NCI-H2196 (cell line): ENCODE measurements around the gene ATAD2B.

Experiments
- DNase-seq: peaks from one replicate; lab custom pipeline; 2025; ENCODE audit not compliant: unreplicated experiment; lab: John Stamatoyannopoulos, UW

ATAD2B gene

DNA sequence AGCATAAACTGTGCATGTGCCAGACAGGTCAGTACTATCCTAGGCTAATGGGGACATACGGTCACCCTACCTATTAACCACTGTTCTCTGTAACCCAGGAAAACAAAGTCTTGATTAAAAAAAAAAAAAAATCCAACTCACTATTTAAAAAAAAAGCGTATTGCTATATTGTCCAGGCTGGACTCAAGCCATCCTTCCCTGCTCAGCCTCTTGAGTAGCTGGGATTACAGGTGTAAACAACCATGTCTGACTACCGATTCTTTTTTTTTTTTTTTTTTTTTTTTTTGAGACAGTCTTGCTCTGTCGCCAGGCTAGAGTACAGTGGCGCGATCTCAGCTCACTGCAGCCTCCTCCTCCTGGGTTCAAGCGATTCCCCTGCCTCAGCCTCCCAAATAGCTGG is 11.6 kb downstream of the ATAD2B start:
- no peak for DNase-seq

DNA sequence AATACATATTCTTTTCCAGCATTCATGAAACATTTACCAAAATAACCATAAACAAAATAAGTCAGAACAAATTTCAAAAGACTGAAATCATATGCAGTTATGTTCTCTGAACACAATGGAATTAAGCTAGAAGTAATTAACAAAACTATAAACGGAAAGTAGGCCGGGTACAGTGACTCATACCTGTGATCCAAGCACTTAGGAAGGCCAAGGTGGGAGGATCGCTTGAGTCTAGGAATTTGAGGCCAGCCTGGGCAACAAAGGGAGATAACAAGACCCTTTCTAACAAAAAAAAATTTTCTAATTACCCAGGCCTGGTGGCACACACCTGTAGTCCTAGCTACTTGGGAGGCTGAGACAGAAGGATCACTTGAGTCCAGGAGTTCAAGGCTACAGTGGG is 14.9 kb downstream of the ATAD2B start:
- no peak for DNase-seq

DNA sequence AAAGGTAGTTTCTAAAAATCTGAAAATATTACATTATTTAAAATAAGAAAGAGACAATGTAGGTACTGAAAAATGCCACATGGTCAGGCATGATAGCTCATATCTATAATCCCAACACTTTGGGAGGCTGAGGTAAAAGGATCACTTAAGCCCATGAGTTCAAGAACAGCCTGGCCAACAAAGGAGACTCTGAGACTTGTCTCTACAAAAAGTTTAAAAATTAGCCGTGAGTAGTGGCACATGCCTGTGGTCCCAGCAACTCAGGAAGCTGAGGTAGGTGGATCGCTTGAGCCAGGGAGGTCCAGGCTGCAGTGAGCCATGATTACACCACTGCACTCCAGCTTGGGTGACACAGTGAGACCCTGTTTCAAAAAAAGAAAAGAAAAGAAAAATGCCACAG is 21.8 kb downstream of the ATAD2B start:
- DNase-seq = no peak

DNA sequence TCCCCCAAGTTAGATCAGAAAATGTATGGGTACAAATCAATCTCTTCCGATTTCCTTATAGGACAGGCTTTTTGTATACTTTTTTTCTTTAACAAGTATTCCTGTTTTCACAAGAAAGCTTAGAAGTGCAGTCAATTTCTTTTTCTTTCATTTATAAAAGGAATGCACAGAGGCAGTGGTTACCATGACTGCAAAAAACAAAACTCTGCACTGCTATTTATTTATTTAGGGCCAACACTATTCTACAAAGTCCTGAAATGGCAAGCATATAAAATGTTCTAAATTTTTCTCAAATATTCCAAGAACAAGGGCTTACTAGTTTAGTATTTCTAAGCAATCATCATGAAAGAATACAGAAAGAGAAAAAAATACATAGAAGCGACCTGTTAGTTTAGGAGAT is 22.2 kb downstream of the ATAD2B start:
- DNase-seq = no peak

DNA sequence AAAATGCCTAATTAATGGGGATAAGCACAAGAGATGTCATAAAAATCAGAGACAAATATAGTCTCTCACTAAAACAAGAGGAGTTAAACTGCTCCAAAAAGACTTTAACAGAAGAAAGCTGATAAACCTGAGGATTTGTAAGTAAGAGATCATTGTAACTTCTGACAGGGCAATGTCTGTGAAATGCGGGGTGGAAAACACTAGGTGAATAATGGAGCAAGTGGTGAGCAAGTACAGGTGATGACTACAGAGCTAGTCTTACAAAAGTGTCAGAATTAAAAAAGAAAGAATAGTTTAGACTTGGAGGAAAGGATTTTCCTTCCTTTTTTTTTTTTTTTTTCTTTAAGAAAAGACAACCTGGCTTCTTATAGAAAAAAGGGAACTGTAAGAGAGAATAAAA is 22.7 kb downstream of the ATAD2B start:
- no peak for DNase-seq

DNA sequence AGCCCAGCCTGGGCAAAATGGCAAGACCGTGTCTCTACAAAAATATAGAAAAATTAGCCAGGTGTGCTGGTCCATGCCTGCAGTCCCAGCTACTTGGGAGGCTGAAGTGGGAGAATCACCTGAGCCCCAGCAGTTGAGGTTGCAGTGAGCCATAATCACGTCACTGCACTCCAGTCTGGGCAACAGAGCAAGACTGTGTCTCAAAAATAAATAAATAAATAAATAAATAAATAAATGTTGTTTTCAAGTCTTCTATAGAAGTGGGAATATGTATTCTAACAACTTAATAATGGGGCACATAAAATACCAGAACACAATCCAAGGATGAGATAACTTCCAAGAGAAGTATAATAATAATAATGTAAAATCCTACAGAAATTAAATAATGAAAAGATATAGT is 23.9 kb downstream of the ATAD2B start:
- no peak for DNase-seq

DNA sequence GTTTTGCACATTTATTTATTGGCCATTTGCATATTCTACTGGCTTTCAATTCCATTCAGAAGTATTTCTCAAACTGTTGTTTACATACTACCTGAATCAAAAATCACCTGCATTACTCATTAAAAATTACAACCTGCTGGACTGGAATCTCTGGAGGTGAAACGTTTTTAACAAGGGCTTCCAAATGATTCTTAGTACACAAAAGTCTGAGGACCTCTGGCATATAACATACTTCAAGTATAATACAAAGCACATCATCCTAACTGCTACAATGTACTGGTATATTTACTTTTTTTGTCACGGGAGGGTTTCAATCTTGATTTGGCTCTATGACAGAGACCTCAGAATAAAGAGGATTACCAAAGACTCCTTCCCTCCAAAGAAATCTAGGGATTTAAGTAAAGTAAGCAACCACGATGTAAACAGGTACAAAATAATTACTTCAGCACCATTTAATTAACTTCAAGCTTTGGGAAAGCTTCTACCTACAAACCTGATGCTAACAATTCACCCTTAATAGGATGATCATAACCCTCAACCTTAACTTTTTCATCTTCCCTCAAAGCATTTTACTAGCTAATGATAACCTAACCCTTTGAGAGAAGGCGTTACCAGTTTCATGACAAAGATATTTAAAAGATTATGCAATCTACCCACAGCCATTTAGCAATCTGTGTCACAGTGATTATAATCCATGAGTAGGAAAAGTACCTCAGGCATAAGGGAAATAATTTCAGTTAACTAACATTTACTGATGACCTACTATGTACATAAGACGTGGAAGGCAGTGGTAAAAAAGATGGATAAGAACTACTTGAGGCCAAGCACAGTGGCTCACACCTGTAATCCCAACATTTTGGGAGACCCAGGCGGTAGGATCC is 24.7 kb downstream of the ATAD2B start:
- DNase-seq = no peak

DNA sequence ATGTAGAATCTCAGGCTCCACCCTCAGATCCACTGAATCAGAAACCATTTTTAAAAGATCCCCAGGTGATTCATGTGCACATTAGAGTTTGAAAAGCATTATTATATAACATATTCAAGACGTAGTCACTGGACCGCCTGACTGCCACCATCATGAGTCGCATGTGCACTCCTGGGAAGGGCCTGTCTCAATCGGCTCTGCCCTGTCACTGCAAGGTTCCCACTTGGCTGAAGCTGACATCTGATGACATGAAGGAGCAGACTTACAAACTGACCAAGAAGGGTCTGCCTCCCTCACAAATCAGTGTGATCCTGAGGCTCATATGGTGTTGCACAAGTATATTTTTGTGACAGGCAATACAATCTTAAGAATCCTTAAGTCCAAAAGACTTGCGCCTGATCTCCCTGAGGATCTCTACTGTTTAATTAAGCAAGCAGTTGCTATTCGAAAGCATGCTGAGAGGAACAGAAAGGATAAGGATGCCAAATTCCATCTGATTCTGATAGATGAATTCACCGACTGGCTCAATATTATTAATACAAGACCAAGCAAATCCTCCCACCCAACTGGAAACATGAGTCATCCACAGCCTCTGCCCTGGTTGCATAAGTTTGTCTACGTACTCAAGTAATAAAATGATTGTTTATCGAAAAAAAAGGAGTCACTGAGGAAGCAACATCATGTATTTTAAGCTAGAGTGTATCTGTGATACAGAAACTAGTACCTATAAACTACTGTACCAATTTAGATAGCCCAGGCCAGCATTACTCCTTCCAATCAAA is 26.2 kb downstream of the ATAD2B start:
- no peak for DNase-seq

DNA sequence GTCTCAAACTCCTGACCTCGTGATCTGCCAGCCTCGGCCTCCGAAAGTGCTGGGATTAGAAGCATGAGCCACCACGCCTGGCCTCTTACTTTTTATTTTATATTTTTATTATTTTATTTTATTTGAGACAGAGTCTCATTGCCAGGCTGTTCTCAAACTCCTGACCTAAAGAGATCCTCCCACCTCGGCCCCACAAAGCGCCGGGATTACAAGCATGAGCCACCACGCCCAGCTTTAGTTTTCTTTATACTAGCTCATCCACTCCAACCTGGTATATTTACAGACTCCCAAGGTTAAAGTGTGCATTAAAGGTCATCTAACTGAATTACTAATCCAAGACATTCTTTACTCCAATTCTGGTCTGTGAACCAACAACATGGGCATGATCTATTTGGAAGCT is 26.8 kb downstream of the ATAD2B start:
- no peak for DNase-seq

DNA sequence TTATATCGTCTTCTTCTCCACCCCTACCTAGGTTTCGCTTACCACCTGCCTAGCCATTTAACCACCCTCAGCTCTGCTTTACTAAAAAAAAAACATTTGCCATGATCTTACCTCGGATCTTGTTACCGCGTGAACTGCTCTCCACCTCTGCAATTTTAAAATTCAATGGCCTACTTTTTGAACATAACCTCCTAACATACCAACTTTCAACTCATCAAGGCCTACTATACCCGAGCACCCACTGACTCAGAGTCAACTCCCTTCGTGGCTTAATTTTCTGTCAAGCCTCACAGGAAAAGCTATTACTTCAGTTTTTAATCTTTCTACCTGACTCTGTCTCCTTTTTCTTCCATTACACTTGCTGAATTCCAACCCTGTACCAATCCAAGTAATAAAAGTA is 55.7 kb downstream of the ATAD2B start:
- no peak for DNase-seq

DNA sequence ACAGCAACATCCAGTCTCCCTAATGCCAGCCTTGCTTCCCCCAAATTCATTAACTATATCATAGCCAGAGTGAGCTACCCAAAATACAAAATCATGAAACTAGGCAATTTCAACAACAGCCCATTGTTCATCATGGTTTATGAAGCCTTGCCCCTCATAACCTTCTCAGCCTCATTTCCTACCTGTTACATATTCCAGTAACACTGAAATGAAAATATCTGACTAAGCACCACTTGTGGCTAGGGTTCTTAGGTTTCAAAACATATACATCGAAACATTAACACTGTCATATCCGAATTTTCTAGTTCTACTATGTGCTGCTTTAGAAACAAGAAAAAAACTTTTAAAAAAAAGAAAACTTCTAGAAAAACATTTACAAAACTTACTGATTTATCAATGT is 59.5 kb downstream of the ATAD2B start:
- no peak for DNase-seq

DNA sequence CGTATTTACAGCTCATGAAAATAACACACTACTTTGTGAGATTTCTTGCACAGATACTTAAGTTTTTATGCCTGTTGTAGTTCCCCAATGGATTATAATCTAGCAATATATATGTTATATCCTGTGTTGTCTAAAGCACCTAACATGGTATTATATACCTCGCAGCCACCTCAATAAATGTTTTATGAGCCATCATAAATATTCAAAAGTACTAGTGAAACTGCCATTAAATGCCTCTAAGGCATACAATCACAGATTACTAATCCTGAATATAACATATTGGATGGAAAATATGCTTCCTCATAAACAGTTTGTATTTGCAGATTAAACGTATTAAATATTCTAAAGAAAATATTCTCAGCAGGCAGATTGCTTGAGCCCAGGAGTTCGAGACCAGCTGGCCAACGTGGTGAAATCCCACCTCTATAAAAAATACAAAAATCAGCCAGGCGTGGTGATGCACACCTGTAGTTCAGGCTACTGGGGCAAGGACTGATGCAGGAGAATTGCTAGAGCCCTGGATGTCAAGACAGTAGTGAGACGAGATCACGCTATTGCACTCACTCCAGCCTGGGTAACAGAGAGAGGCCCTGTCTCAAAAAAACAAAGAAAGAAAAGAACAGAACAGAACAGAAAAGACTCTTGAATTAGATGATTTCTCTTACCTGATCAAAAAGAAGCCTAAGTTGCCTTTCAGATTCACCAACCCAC is 64.1 kb downstream of the ATAD2B start:
- DNase-seq = no peak

DNA sequence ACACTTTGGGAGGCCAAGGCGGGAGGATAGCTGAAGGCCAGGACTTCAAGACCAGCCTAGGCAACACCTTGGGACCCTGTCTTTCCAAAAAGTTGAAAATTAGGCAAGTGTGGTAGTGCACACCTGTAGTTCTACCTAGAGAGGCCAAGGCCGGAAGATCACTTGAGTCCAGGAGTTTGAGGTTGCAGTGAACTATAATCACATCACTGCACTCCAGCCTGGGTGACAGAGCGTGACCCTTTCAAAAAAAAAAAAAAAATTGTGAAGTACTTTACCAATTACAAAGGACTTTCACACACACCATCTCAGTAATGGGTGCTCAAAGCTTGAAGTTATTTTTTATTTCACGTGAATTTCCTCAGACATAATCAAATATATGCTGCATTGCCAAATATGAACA is 65.0 kb downstream of the ATAD2B start:
- no peak for DNase-seq

DNA sequence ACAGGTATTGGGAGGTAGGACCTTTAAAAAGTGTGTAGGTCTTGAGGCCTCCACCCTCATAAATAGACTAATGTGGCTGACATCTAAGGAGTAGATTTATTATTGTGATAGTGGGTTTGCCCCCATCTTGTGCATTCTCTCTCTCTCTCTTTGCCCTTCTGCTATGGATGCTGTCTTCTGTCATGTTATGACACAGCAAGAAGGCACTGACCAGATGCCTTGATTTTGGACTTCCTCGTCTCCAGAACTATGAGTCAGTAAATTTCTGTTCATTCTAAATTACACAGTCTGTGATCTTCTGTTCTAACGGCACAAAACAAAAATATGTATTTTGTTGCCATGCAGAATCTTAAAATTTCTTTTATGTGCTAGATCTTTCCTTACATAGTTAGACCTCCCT is 66.9 kb downstream of the ATAD2B start:
- DNase-seq = no peak

DNA sequence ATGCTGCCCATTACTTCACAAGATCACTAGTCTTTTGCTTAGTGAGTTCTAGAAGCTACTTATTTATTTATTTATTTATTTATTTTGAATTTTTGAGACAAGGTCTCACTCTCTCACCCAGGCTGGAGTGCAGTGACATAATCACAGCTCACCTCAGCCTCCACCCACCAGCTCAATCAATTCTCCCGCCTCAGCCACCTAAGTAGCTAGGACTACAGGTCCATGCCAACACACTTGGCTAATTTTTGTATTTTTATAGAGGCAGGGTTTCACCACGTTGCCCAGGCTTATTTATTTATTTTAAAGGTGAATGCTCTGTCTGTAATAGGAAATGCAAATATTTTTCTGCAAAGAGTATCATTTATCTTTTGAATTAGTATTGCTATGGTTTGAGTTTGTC is 67.7 kb downstream of the ATAD2B start:
- no peak for DNase-seq

DNA sequence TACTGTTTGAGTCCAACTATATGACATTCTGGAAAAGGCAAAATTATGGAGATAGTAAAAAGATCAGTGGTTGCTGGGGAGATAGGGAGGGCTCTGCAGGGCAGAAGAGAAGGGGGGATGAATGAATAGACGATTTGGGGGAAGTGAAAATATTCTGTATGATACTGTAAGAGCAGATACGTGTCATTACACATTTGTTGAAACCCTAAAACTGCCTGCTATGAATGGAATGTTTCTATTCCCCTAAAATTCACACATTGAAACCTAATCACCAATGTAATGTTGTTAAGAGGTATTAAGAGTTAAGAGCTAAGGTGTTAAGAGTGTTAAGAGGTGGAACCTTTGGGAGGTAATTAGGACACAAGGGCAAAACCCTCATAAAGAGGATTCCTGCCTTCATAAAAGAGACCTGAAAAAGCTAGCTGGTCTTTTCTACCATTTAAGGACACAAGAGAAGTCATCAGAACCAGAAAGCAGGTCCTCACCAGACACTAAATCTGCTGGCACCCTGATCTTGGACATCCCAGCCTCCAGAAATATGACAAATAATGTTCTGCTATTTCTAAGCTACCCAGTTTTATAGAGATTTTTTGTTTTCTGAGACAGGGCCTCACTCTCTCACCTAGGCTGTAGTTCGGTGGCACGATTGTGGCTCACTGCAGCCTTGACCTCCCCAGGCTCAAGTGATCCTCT is 76.2 kb downstream of the ATAD2B start:
- no peak for DNase-seq

DNA sequence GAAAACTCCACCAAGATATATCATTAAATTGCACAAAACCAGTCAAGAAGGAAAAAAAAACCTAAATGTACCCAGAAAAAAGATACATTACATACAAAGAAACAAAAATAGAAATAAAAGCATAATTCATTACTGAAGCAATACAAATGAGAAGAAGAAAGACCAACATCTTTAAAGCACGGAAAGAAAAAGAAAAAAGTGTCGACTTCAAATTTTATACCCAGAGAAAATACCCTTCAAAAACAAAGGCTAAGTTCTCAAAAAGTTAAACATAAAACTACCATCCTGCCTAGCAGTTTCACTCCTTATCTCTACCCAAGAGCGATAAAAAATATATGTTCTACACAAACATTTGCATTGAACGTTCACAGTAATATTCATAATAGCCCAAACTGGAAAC is 82.0 kb downstream of the ATAD2B start:
- no peak for DNase-seq

DNA sequence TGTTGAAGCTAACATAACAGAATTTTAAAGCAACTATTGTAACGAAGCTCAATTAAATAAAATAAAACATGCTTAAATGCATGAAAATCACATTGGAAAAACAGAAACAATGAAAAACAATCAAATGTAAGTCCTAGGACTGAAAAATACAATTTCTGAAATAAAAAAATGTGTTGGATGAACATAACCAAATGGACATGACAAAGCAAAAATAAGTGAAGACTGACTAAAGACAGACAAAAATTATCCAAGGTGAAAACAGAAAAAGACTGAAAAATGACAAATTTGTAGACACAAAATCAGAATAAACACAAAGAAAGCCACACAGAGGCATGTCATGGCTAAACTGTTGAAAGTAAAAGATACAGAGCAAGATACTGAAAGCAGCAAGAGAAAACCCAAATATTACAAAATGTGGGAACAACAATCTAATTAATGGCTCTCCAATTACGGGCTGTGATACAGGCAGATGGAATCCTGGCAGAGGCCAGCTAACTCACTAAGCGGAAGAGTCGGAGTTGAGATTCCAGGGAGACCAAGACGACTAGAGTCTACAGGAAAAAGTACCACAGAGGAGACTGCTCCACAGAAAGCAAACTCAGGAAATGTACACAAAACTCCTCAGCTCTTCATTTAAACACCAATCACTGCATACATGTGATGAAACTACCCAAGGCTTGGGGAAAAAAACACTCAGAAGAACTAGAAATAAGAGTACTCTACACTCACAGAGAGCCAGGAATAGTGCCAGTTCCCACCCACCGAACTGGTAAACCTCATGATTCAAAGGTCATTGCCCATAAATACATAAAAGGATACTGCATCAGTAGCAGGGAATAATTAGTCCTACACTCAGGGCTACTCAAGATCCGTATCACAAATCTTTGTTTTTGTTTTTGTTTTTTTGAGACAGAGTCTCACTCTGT is 83.6 kb downstream of the ATAD2B start:
- DNase-seq = no peak

DNA sequence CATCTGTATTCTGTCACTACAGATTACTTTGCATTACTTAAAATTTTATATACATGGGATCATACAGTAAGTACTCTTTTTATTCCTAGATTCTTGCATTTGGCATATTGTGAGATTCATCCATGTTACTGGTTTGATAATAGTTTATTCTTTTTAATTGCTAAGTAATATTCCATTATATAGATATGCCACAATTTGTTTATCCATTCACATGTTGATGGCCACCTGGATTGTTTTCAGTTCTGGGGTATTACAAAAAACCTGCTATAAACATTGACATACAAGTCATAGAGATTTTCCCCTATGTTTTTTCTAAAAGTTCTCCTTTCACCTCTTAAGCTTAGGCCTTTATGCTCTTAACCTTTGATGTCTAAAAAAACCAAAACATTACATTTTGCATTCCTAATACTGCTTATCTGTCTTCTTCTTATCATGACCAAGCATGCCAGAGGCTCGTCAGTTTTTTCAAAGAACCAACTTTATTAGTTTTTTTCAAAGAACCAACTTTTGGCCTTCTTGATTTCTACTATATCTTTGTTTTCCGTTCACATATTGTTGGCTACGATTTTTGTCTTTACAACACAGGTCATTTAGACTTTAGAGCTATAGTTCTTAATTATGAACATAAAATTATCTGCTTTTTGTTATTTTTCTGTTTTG is 86.9 kb downstream of the ATAD2B start:
- no peak for DNase-seq

DNA sequence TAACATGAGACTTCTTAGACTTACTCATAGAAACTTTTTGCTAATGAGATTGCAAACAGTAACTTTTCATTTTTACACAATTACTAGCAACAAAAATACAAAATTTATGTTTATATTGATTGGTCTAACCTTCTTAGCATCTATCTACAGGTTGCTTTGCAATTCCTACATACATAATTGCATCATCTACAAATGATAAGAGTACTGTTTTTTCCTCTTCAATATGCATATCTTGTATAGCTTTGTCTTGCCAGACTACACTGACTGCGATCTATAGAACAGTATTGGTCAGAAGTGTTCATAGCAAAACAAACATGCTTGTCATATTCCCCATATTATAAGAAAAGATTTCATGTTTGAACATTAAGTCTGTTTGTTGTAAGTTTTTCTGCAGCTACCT is 87.9 kb downstream of the ATAD2B start:
- DNase-seq = no peak
